Measurements from ENCODE around the gene NFKBIZ. TPM values are rescaled to one million over a fixed set of nuclear protein-coding genes. Genes with fewer than 3 reads are reported as not detected.
"Not testable (repeated sequence)": the region's sequence is repeated elsewhere in the genome, so short reads cannot be mapped to it uniquely, and the experiment has no call there.

NFKBIZ gene
- polyA plus RNA-seq, 1 of the 3 experiments (the other 2 are of a cell fraction) = 59.9 TPM

DNA sequence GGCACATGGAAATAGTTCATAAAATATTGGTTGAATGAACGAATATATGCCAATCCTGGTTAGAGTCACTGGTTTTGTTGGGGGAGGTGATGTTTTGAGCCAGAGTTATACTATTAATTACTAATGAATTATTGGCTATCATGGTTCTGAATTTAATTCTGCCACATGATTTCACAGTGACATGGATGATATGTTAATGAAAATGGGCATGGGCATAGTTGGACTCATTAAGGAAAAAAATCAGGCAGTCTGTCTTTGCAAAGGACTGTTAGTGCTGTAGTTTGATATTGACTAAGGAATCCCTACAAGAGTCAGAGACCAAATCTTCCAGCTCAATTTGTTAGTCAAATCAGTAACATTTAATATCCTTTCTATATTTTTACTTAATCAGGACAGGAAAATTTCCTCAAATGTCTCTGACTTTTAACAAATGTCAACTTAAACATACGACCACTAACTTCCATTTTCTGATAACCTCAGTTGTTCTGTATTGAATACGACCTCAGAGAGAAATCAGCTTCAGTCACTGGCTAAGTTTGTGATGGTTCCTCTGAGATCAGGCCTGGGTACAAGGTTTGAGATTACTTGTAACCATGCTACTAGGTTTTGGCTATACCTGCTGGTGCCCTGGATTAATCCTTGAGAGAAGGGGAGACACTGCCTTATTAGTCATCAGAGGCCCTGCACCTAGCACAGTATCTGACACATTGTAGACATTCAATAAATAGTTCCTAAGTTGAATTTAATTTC is 13.3 kb downstream of the NFKBIZ start:
- peaks cover 0 to 14% of the 10 kb centered on the region in 2 experiments; a peak in 2 of 4 replicates for H3K4me1 ChIP-seq (ENCODE audit: control insufficient read depth in 1 of 2, insufficient read depth in 2 of 2, low read depth in 1 of 2, low read length in 1 of 2)
- H3K79me2 ChIP-seq (ENCODE audit: insufficient read depth) = peaks cover 14% of the 10 kb centered on the region; the same call in 1 of the 2 replicates
- peaks cover 10% of the 10 kb centered on the region; the same call in 1 of the 2 replicates for H4K20me1 ChIP-seq (ENCODE audit: insufficient read depth)
- H3K27ac ChIP-seq (ENCODE audit: low read depth in 2 of 2, low read length in 1 of 2) = peak overlapping the region in 1 of 2 experiments; percentile 40; a peak in 2 of 4 replicates
- peaks cover 81% of the 10 kb centered on the region for H3F3A ChIP-seq (replicated peaks; ENCODE audit: insufficient read depth)
- WGBS (ENCODE audit: low lambda C conversion rate) = 89% methylated on average over 3 of the region's 3 CpGs
- no peaks in the 10 kb centered on the region for H3K27me3 ChIP-seq (ENCODE audit: insufficient read depth)
- ChIA-PET POLR2A (no interaction called here), CTCF (no interaction called here)
- no peaks in the 10 kb centered on the region for H3K9me2 ChIP-seq
- H2AFZ ChIP-seq (ENCODE audit: low read depth) = no peak overlapping the region
- no peaks in the 10 kb centered on the region for H3K9me3 ChIP-seq
- H3K4me2 ChIP-seq = no peak overlapping the region
- TF ChIP-seq POLR2AphosphoS5 (IDR thresholded peaks at IDR 0.05; ENCODE audit: low read depth, low read length) (0 out of 2 replicates have a peak, but pooled peaks have one; percentile 31), EZH2phosphoT487 (IDR thresholded peaks at IDR 0.05; ENCODE audit: borderline replicate concordance, low read depth) (no peak)
- H3K36me3 ChIP-seq (replicated peaks in 1 of 2; ENCODE audit: control insufficient read depth in 1 of 2, insufficient read depth in 2 of 2, low read length in 1 of 2) = peaks cover 44 to 47% of the 10 kb centered on the region in 2 experiments
- no peak overlapping the region for H3K4me3 ChIP-seq (ENCODE audit: low read depth in 2 of 2, low read length in 1 of 2)
- H3K9ac ChIP-seq = no peak overlapping the region
- no peak for DNase-seq

DNA sequence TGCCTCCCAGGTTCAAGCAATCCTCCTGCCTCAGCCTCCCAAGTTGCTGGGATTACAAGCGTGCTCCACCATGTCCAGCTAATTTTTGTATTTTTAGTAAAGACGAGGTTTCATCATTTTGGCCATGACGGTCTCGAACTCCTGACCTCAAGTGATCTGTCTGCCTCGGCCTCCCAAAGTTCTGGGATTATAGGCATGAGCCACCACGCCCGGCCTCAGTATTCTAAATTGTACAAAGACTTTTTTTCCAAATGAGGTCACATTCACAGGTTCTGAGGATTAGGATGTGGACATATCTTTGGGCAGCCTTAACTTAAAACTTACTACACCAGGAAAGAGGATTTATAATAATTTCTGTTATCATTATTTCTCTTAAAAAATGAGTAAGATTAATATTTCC is 15.6 kb downstream of the NFKBIZ start:
- not testable (repeated sequence) for H3K9me3 ChIP-seq; H2AFZ ChIP-seq (ENCODE audit: low read depth); H3K27me3 ChIP-seq (ENCODE audit: insufficient read depth); H3K4me3 ChIP-seq (ENCODE audit: low read depth in 2 of 2, low read length in 1 of 2); H3K9ac ChIP-seq; H3K79me2 ChIP-seq (ENCODE audit: insufficient read depth); H3K9me2 ChIP-seq; DNase-seq; H3K4me2 ChIP-seq; H4K20me1 ChIP-seq (ENCODE audit: insufficient read depth)
- H3K4me1 ChIP-seq (ENCODE audit: control insufficient read depth in 1 of 2, insufficient read depth in 2 of 2, low read depth in 1 of 2, low read length in 1 of 2) = peaks cover 0 to 17% of the 10 kb centered on the region in 2 experiments; a peak in 2 of 4 replicates
- peaks cover 66% of the 10 kb centered on the region for H3F3A ChIP-seq (replicated peaks; ENCODE audit: insufficient read depth)
- ChIA-PET CTCF (interaction anchor here (0.8 to 1.6 kb wide), 4 partner anchors 15 to 360 kb away, joined by 4 to 5 read pairs (median 4); partner anchors contain the start of gene NFKBIZ), POLR2A (interaction anchor here (1.4 kb wide), 1 partner anchor 16 kb away, joined by 5 read pairs; the partner anchor contains the start of gene NFKBIZ)
- over 99% methylated on average over 7 of the region's 7 CpGs for WGBS (ENCODE audit: low lambda C conversion rate)
- peak overlapping the region; percentile 30 to 54; a peak in 3 of 4 replicates for H3K27ac ChIP-seq (ENCODE audit: low read depth in 2 of 2, low read length in 1 of 2)
- H3K36me3 ChIP-seq (replicated peaks in 1 of 2; ENCODE audit: control insufficient read depth in 1 of 2, insufficient read depth in 2 of 2, low read length in 1 of 2) = peaks cover 21 to 25% of the 10 kb centered on the region in 2 experiments

DNA sequence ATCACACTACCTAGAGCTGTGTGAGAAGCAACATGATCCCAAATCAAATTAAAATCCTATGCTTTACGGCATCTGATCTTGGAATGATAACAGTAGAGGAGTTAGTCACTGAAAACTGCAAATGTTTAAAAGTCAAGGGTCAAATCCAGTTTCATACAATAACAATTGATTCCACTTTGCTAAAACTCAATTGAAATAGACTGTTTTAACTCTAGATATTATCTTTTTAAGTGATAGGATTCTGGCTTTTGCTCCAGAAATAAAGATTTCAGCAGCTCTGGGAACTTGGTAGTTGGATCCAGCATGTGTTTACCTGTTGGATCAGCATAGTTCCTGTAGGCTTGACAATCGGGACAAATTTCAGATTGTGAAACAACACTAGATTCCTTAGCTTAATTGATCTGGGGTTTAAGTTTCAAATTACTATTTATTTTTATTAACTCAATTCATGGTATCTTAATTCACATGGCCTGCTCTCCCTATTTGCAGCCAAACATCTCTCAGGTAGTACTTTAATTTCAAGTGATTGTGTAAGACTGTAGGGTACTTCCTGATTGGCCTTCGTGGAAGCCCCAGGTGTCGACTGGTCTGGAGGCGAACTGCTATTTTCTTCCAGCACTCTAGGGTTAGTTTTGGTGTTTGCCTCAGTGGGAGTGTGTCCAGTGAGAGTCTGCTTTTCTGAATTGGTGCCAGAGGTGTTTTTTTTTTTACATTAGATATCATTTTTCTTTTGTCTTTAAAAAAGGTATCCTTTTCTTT is 16.6 kb downstream of the NFKBIZ start:
- Histone ChIP-seq H2AFZ (ENCODE audit: low read depth) (no peak overlapping the region), H3K4me1 (ENCODE audit: control insufficient read depth in 1 of 2, insufficient read depth in 2 of 2, low read depth in 1 of 2, low read length in 1 of 2) (peaks cover 0 to 17% of the 10 kb centered on the region in 2 experiments; a peak in 2 of 4 replicates), H3K27ac (ENCODE audit: low read depth in 2 of 2, low read length in 1 of 2) (peak overlapping the region; percentile 40 to 54; a peak in 3 of 4 replicates), H3K36me3 (replicated peaks in 1 of 2; ENCODE audit: control insufficient read depth in 1 of 2, insufficient read depth in 2 of 2, low read length in 1 of 2) (peaks cover 11 to 15% of the 10 kb centered on the region in 2 experiments), H3K9me3 (no peaks in the 10 kb centered on the region), H3K9me2 (no peaks in the 10 kb centered on the region), H3F3A (replicated peaks; ENCODE audit: insufficient read depth) (peaks cover 55% of the 10 kb centered on the region), H3K4me2 (no peak overlapping the region), H3K9ac (no peak overlapping the region), H4K20me1 (ENCODE audit: insufficient read depth) (no peaks in the 10 kb centered on the region), H3K4me3 (ENCODE audit: low read depth in 2 of 2, low read length in 1 of 2) (no peak overlapping the region), H3K27me3 (ENCODE audit: insufficient read depth) (no peaks in the 10 kb centered on the region), H3K79me2 (ENCODE audit: insufficient read depth) (no peaks in the 10 kb centered on the region)
- POLR2A ChIA-PET = interaction anchor here (0.6 to 1.4 kb wide), 2 partner anchors 17 to 537 kb away, joined by 3 to 5 read pairs; partner anchors contain the start of gene NFKBIZ
- CTCF ChIA-PET = interaction anchor here (0.8 to 1.6 kb wide), 3 partner anchors 52 to 359 kb away, joined by 4 to 5 read pairs (median 4); no protein-coding TSS in a partner anchor
- WGBS (ENCODE audit: low lambda C conversion rate) = 53% methylated on average over 5 of the region's 5 CpGs
- peak; percentile 27 for DNase-seq
- TF ChIP-seq USF1 (IDR thresholded peaks at IDR 0.05; ENCODE audit: borderline replicate concordance, low read depth) (no peak), SIN3A (IDR thresholded peaks at IDR 0.05; ENCODE audit: borderline replicate concordance, low read depth, low read length) (no peak), MXI1 (IDR thresholded peaks at IDR 0.05; ENCODE audit: low read depth, low read length) (no peak), MEF2A (IDR thresholded peaks at IDR 0.05; ENCODE audit: borderline replicate concordance, low read depth) (peak; percentile 18; the same call in 1 of the 2 replicates), IRF3 (IDR thresholded peaks at IDR 0.05; ENCODE audit: low read depth, low read length) (no peak), POLR2AphosphoS5 (IDR thresholded peaks at IDR 0.05; ENCODE audit: low read depth, low read length) (peak; percentile 67), TEAD4 (IDR thresholded peaks at IDR 0.05; ENCODE audit: borderline replicate concordance, insufficient read depth) (peak; percentile 58; the same call in 1 of the 2 replicates), EP300 (IDR thresholded peaks at IDR 0.05; ENCODE audit: borderline replicate concordance in 1 of 2, low read depth in 1 of 2, low read length in 1 of 2) (peak; percentile 67 to 77), FOSL2 (IDR thresholded peaks at IDR 0.05; ENCODE audit: borderline replicate concordance, low read depth) (peak; percentile 9; the same call in 1 of the 2 replicates), CHD2 (IDR thresholded peaks at IDR 0.05; ENCODE audit: low read length, partially characterized antibody) (peak; percentile 28), TCF12 (IDR thresholded peaks at IDR 0.05) (peak; percentile 90), RAD21 (IDR thresholded peaks at IDR 0.05; ENCODE audit: low read length) (peak; percentile 13; the same call in 1 of the 2 replicates), RCOR1 (IDR thresholded peaks at IDR 0.05; ENCODE audit: low read length) (peak; percentile 69; the same call in 1 of the 2 replicates), EZH2phosphoT487 (IDR thresholded peaks at IDR 0.05; ENCODE audit: borderline replicate concordance, low read depth) (no peak)
- TF ChIP-seq, protein P1, sequence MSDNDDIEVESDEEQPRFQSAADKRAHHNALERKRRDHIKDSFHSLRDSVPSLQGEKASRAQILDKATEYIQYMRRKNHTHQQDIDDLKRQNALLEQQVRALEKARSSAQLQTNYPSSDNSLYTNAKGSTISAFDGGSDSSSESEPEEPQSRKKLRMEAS (IDR thresholded peaks at IDR 0.05; ENCODE audit: low read depth) = no peak

Data from SK-N-SH (cell line).